Coronary artery (tissue), 2 donors: ENCODE measurements around the gene PRELID1.

Experiments
- DNase-seq: peaks from one replicate; pipeline ENCODE4 v3.0.0-alpha.2; 2017; ENCODE audit warnings: low spot score
- H3K27ac ChIP-seq, 2 donors: fragments of 200-600 bp; sonication (generic); one replicate each; pipeline ENCODE4 v1.5.1; 2016 to 2019
- H3K4me3 ChIP-seq: fragments of 200-600 bp; sonication (generic); 2 replicates; pipeline ENCODE4 v1.5.1; 2016; ENCODE audit warnings: mild to moderate bottlenecking, moderate library complexity
- TF ChIP-seq, protein P1 (sequence below): fragments of 200-600 bp; sonication (generic); IDR thresholded peaks from one replicate; pipeline ENCODE4 v1.5.1; 2019; ENCODE audit warnings: antibody characterized with exemption

PRELID1 gene

DNA sequence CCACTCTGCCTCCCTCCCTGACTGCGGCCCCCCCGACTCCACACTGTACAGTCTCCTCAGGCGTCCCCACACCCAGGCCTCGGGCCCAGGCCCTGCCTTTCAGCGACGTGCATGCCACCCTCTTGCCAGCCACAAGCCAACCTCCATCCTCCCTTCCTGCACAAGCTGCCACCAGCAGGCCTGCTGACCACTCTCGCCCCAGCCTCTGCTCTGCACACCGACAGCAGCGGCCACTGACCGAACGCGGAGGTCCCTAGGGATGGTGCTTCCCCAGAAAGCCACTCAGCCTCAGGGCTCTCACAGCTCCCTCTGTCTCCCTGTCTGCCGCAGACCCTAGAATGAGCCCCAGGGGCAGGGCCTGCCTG is 29.3 kb downstream of the PRELID1 start:
- no peak overlapping the region for H3K27ac ChIP-seq
- DNase-seq = no peak
- TF ChIP-seq, protein P1, sequence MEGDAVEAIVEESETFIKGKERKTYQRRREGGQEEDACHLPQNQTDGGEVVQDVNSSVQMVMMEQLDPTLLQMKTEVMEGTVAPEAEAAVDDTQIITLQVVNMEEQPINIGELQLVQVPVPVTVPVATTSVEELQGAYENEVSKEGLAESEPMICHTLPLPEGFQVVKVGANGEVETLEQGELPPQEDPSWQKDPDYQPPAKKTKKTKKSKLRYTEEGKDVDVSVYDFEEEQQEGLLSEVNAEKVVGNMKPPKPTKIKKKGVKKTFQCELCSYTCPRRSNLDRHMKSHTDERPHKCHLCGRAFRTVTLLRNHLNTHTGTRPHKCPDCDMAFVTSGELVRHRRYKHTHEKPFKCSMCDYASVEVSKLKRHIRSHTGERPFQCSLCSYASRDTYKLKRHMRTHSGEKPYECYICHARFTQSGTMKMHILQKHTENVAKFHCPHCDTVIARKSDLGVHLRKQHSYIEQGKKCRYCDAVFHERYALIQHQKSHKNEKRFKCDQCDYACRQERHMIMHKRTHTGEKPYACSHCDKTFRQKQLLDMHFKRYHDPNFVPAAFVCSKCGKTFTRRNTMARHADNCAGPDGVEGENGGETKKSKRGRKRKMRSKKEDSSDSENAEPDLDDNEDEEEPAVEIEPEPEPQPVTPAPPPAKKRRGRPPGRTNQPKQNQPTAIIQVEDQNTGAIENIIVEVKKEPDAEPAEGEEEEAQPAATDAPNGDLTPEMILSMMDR = no peak
- no peak overlapping the region for H3K4me3 ChIP-seq

DNA sequence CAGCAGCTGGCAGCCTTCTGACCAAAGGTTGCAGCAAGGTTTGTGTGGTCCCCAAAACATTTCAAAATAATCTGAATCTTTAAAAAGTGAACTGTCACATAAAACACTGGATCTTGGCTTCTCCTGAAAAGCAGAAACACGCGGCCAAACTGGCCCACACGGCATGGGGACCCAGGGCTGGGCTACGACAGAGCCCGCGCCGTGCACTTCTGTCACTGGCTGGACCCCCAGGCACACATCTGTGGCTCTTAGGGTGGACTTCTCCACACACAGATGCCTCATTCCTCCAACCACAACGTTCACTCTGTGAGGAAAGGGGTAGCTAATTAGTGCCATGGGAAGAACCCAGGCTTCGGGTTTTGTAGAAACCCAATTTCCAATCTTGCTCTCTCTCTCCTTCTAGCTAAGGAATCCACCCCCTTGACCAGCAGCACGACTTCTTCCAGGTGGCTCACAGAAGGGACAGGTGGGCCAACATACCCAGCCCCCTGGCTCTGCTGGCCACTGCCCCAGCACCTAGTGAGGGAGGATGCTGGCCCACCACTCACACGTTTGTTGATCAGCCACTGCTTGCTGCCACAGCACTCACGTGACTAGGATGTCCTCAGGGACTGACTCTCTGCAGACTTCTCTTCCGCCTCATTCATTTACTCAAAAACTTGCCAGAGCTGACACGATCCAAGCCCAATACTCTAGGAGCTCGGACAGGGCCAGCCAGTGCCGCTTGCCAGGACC is 30.0 kb downstream of the PRELID1 start:
- H3K27ac ChIP-seq = no peak overlapping the region
- no peak for DNase-seq
- H3K4me3 ChIP-seq = no peak overlapping the region
- TF ChIP-seq, protein P1 = no peak

DNA sequence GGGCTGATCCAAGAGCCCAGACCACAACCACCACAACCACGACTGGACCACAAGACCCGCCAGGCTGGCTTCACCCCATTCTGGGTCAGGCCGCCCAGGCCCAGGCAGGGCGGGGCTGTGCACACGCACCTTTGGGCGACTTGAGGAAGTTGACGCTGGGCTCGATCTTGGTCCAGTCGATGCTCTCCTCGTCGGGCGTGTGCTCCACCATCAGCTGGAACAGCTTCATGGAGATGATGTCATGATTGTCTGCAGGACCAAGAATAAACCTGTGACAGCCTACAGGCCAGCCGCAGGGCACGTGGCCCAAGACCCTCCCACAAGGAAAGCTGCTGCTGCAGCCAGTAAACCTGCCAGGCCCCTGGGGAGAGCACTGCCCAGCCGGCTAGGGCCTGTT is 30.6 kb downstream of the PRELID1 start:
- DNase-seq = no peak
- Histone ChIP-seq H3K27ac (no peak overlapping the region), H3K4me3 (no peak overlapping the region)
- TF ChIP-seq, protein P1 = no peak

DNA sequence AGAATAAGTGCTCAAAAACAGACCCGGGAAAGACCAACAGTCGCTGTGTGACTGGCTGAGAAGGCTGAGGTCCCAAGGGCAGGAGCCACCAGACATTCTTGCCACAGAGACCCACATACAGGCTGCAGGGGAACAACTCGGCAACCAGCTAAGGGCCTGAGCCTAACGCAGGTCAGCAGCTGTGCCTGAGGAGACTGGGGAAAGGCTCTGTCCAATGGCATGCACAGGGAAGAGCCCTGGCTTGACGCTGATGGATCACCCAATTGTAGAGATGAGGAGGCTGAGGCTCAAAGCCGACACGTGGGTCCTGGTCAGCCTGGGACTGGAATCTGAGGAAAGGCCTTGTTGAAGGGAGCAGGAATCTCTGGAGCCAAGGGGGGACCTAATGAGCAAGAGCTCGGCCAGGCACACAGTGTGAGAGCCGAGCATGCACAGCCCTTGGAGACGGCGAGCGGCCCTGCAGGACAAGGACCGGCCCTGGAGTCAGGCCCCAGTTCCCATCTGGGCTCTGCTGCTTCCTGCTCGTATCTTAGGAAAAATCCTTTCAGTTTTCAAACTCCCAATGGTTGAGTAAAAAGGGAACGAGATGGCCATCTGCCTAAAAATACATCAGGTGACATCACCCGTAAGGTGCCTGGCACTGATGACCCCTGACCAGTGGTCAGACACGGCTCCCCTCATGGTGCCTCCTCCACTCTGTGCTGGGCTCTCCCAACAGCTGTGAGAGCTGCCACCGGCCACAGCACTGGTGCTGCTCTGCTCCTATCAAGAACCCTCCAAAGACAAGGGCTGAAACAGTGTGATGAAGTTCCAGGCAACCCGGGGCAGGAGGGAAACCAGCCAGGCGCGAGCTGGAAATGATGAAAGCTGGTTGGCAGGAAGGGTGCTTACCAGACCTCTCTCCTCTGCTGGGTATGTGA is 31.4 kb downstream of the PRELID1 start:
- TF ChIP-seq, protein P1 = no peak
- no peak for DNase-seq
- no peak overlapping the region for H3K27ac ChIP-seq

DNA sequence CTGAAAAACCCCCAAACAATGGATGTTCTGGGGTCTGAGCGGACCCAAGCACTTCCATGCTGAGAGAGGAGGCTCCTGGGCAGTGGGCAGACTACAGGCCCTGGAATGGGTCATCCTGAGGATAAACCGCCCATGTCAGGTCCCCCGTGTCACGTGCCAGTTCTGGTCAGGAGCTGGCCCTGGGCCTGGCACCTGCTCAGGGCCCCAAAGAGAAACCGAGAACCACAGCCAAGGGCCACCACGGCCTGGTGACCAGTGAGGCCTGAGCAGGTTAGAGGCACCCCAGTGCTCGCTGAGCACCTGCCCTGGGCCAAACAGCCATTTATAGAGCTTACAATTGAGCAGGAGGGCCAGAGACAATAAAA is 32.1 kb downstream of the PRELID1 start:
- H3K4me3 ChIP-seq = no peak overlapping the region
- TF ChIP-seq, protein P1 = no peak
- H3K27ac ChIP-seq = no peak overlapping the region
- no peak for DNase-seq

More for the DNA sequence above, 31.4 kb downstream of the PRELID1 start:
- H3K4me3 ChIP-seq = no peak overlapping the region

DNA sequence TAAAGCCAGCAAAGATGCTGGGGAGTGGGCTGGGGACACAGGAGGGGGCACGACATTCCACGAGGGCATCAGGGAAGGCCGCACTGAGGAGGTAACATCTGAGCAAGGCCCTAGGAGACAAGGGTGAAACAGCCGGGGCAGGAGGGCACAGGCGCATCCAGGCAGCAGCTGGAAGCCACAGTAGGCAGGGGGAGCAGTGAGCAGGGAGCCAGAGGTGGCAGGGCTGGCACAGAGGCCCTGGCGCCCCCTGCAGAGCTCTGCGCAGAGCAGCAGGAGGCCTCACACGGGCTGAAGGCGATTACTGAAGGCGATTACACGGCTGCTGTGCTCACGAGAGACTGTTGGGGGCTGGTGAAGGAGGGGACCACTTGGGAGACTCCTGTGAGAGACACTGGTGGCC is 32.5 kb downstream of the PRELID1 start:
- H3K27ac ChIP-seq = no peak overlapping the region

More for the DNA sequence above, 32.5 kb downstream of the PRELID1 start:
- TF ChIP-seq, protein P1 = no peak
- DNase-seq = no peak
- no peak overlapping the region for H3K4me3 ChIP-seq
